Osteocyte (in vitro differentiated cells): ENCODE measurements around the gene PML. TPM values are rescaled to one million over a fixed set of nuclear protein-coding genes. Genes with fewer than 3 reads are reported as not detected.

Experiments used
- DNase-seq: peaks from one replicate; pipeline ENCODE4 v3.0.0; 2021; ENCODE audit warnings: mixed read lengths; ENCODE audit not compliant: unreplicated experiment; ENCODE audit errors: extremely low spot score
- H3K27ac Mint-ChIP-seq: one replicate; pipeline ENCODE4 v1.8.0; 2021; ENCODE audit warnings: mild to moderate bottlenecking, mixed read lengths; ENCODE audit not compliant: unreplicated experiment
- H3K27me3 Mint-ChIP-seq: one replicate; pipeline ENCODE4 v1.8.0; 2021; ENCODE audit warnings: mixed read lengths; ENCODE audit not compliant: unreplicated experiment
- H3K36me3 Mint-ChIP-seq: one replicate; pipeline ENCODE4 v1.8.0; 2021; ENCODE audit warnings: mixed read lengths; ENCODE audit not compliant: unreplicated experiment
- H3K4me1 Mint-ChIP-seq: one replicate; pipeline ENCODE4 v1.8.0; 2021; ENCODE audit warnings: mixed read lengths; ENCODE audit not compliant: unreplicated experiment
- H3K4me3 Mint-ChIP-seq: one replicate; pipeline ENCODE4 v1.8.0; 2021; ENCODE audit warnings: mild to moderate bottlenecking, moderate library complexity, mixed read lengths; ENCODE audit not compliant: unreplicated experiment
- H3K9me3 Mint-ChIP-seq: one replicate; pipeline ENCODE4 v1.8.0; 2021; ENCODE audit warnings: mixed read lengths; ENCODE audit not compliant: unreplicated experiment
- total RNA-seq: library from RNA; stranded (reverse); gene quantifications from 2 replicates; pipeline ENCODE4 v1.2.1, GENCODE V29; 2021
- TF ChIP-seq, protein P1 (sequence below): fragments of 200-600 bp; sonication (generic); IDR thresholded peaks from 2 replicates; pipeline ENCODE4 v1.5.0; 2021; ENCODE audit warnings: antibody characterized with exemption, mild to moderate bottlenecking, moderate library complexity

Gene PML
- total RNA-seq, 1 donor from 2014 or later = 63.1 TPM

DNA sequence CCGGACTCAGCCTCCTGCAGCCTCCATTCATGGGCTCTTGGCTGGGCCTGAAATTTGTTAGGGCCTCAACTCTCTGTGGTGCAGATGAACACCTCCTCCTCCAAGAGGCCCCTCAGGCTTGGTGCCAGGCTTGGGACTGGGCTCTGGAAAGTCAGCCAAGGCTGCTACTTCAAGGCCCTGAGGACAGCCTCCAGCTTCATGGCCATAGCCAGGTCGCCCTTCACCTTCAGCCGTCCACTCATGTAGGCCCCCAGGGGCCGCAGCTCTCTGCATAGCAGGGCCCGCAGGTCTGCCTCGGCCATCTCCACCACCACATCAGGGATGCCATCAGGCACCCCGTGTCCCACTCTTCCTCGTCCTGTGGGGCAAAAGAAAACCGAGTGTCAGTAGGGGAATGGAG, 10.7 kb upstream of the PML start:
- H3K27ac Mint-ChIP-seq = peak overlapping the region; percentile 97
- TF ChIP-seq, protein P1, sequence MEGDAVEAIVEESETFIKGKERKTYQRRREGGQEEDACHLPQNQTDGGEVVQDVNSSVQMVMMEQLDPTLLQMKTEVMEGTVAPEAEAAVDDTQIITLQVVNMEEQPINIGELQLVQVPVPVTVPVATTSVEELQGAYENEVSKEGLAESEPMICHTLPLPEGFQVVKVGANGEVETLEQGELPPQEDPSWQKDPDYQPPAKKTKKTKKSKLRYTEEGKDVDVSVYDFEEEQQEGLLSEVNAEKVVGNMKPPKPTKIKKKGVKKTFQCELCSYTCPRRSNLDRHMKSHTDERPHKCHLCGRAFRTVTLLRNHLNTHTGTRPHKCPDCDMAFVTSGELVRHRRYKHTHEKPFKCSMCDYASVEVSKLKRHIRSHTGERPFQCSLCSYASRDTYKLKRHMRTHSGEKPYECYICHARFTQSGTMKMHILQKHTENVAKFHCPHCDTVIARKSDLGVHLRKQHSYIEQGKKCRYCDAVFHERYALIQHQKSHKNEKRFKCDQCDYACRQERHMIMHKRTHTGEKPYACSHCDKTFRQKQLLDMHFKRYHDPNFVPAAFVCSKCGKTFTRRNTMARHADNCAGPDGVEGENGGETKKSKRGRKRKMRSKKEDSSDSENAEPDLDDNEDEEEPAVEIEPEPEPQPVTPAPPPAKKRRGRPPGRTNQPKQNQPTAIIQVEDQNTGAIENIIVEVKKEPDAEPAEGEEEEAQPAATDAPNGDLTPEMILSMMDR = no peak
- no peak overlapping the region for H3K4me3 Mint-ChIP-seq
- peaks cover 67% of the 10 kb centered on the region for H3K4me1 Mint-ChIP-seq
- H3K9me3 Mint-ChIP-seq = no peaks in the 10 kb centered on the region
- DNase-seq = no peak
- no peaks in the 10 kb centered on the region for H3K27me3 Mint-ChIP-seq
- H3K36me3 Mint-ChIP-seq = no peaks in the 10 kb centered on the region

DNA sequence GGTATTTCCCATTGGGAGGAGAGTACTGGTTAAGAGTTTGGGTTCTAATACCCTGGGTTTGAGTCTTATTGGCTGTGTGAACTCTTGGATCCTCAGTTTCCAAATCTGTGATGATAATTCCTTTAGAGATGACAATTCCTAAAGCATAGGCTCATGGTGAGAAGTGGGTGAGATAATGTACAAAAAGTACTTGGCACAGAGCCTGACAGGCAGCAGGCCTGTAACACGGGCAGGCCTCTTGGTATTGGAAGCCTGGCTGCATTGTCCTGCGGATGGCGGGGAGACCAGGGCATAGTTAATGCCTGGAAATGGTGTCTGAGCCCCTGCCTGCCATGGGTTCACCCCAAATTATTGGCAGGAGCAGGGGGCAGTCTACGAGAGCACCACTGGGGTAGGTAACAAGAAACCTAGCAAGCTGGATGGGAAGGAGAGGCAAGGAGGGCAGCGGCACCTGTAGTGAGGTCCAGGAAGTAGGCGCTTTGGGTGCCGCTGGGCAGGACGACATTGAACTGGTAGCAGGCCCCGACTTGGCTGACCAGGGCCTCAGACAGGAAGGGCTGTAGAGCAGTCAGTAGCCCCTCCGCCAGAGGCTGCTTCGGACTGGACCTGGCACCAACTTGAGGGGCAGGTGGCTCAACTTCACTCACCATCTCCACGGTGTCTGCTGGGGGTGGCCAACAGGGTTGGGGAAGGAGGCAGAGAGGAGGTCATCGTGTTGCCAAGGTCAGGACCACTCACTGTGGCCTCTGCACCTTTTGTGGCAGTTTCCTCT, 10.1 kb upstream of the PML start:
- no peak for DNase-seq
- no peaks in the 10 kb centered on the region for H3K36me3 Mint-ChIP-seq
- H3K27me3 Mint-ChIP-seq = no peaks in the 10 kb centered on the region
- no peaks in the 10 kb centered on the region for H3K9me3 Mint-ChIP-seq
- H3K27ac Mint-ChIP-seq = peak overlapping the region; percentile 97
- TF ChIP-seq, protein P1 = no peak
- no peak overlapping the region for H3K4me3 Mint-ChIP-seq
- H3K4me1 Mint-ChIP-seq = peaks cover 69% of the 10 kb centered on the region

DNA sequence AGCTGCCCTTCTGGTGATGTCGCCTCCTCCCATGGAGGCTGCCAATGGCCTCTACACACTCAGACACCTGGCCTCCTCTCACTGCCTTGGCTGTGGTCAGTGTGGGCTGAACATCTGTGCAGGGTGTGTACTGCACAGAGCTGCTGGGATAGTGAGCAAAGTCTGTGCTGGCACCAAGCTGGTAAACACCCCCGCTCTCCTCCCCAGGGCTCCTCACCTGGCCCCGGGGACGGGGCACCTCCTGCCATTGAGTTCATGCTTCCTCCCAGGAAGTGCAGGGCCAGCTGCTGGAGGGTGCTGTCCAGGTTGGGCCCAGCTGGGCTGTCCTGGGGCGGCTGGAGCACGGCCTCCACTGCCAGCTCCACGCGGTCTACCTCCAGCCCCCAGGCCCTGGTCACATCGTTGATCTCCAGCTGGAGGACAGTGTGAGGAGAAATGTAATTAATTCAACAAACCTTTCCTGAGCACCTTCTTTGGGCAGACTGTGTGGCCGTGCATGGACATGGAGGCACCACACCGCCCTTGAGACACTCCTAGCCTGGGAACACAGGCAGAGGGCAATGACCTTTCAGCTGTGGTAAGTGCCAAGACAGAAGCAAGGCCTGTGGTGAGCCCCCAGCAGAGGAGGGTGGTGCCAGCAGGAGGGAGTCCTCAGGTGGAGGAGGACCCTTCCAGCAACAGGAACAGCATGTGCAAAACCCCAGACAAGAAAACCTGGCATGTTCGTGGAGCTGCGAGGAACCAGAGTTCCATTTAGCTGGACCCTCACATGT, 9.2 kb upstream of the PML start:
- H3K36me3 Mint-ChIP-seq = no peaks in the 10 kb centered on the region
- H3K9me3 Mint-ChIP-seq = no peaks in the 10 kb centered on the region
- peak overlapping the region; percentile 97 for H3K27ac Mint-ChIP-seq
- H3K27me3 Mint-ChIP-seq = no peaks in the 10 kb centered on the region
- DNase-seq = no peak
- H3K4me1 Mint-ChIP-seq = peaks cover 73% of the 10 kb centered on the region
- no peak overlapping the region for H3K4me3 Mint-ChIP-seq
- TF ChIP-seq, protein P1 = no peak

DNA sequence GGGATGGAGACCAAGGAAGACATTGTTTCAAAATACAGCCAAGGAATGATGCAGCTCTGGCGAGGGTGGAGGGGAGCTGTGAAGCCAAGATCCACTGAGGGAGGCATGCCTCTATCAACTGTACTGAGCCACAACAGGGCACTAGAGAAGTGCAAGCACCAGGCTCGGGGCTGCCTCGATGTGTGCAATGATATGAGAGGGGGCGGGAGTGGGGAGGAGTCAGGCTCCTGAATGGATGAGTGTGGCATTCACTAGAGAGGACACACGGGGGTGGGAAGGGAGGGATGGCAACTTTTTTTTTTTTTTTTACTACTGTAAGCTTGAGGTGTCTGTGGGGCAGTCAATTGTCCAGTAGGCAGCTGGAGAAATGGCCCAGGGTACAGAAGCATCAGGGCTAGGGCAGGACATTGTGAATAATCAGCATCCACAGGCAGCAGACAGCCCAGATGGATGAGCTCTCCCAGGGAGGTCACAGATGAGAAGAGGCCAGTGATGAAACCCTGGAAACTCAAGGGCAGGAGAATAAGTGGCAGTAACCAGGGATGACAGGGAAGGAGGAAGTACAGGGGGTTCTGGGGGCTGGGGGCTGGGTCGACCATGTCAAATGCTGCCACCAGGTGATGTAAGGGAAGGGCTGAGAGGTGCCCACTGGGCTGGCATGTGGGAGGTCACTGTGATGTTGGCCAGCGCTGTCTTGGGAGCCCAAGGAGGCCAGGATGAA, 8.3 kb upstream of the PML start:
- Mint-ChIP-seq H3K4me1 (peaks cover 82% of the 10 kb centered on the region), H3K27ac (no peak overlapping the region), H3K4me3 (no peak overlapping the region), H3K36me3 (no peaks in the 10 kb centered on the region), H3K9me3 (no peaks in the 10 kb centered on the region), H3K27me3 (no peaks in the 10 kb centered on the region)
- TF ChIP-seq, protein P1 = no peak
- DNase-seq = no peak

DNA sequence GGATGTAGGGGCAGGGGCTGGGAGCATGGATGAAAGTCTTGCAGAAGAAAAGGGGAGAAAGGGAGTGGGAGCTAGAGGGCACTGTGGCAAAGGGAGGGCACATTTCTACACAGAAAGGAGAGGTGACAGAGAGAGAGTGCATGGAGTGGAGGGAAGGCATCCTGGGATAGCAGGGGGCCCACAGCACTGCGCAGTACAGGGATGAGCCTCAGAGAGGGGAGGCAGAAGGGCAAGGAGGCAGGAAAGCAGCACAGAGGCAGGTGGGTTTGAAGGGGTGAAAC, 7.8 kb upstream of the PML start:
- peak overlapping the region; percentile 19 for H3K27ac Mint-ChIP-seq
- no peaks in the 10 kb centered on the region for H3K9me3 Mint-ChIP-seq
- TF ChIP-seq, protein P1 = no peak
- H3K36me3 Mint-ChIP-seq = no peaks in the 10 kb centered on the region
- no peak overlapping the region for H3K4me3 Mint-ChIP-seq
- no peak for DNase-seq
- no peaks in the 10 kb centered on the region for H3K27me3 Mint-ChIP-seq
- H3K4me1 Mint-ChIP-seq = peaks cover 81% of the 10 kb centered on the region
